GM19467 (cell line): ENCODE data around the gene PRPF18.

ENCODE experiments used
- ATAC-seq: cut with Tn5 transposase; IDR thresholded peaks from one replicate; pipeline ENCODE4 v1.9.1; 2021; ENCODE audit warnings: mild to moderate bottlenecking, moderate library complexity; ENCODE audit not compliant: unreplicated experiment

The PRPF18 gene

DNA sequence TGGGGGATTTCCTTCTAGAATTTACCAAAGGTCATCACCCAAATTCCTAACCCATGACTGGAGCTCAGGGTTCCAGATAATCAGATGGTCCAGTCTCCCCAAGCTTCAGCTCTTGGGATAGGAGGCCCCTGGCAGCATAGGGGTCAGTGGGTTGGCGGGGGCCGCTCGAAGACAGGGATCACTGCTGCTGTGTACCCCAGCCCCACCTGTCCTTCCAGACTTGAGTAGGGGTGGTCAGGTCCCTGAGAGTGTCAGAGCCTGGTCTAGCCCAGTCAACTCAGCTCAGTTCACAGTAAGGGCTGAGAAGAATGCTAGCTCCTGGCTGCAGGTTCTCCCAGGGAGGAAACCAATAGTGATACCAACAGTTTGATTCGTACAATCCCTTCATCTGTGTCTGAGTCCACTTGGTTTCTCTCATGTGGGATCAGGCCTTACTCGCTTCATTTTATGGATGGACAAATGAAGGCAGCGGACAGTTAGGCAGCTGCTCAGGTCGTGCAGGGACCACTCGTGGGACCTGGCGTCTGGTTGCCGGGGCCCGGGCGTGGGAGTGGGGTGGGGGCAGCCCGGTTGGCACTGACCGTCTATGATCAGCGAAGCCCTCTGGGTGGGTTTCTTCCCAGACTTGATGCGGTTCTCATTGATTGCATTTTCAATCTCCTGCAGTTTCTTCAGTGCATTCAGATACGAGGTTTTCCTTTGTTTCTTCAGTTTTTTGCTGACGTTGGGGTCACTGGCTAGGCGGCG, 78.9 kb downstream of the PRPF18 start:
- ATAC-seq: no peak

DNA sequence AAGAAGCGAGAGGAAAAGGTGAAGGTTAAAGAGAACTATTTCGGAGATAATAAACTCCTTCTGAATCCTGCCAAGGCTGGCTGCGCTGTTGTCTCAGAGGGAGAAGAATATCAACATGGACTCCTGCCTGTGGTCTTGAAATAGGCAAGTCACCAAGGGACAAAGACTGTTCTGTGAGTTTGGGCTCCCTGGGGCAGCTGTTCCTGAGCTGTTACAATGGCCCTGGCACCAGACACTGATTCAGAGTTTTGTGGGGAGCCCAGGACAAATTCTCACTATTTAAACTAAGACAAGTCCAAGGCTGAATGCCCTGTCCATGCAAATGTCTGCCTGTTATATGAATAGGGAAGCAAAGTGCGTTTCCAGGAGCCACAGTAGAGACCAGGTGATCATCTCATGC, 81.4 kb downstream of the PRPF18 start:
- ATAC-seq: no peak

DNA sequence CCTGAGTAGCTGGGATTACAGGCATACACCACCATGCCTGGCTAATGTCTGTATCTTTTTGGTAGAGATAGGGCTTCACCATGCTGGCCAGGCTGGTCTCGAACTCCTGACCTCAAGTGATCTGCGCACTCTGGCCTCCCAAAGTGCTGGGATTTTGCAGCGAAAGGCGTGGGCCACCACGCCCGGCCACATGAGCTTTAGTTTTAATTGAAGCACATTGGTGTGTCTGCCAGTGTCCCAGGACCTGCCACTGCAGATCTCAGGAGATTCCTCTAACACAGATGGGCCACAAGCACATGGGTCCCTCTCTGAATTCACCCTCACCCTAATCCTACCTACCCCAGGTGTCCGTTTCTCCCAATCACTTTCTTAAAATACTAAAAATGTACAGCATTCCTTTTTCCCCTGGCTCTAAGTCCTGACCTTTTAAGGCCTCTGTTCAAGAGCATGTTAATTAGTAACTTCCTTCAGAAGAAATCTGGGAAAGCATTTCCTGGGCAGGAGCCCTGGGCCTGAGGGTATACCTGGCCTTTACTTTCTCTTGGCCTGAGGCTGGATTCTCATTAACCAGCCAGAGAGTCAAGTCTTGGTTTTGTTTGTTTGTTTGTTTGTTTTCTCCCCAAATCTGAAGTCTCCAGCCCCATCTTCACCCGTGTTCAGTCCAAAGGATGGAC, 82.6 kb downstream of the PRPF18 start:
- ATAC-seq: no peak

DNA sequence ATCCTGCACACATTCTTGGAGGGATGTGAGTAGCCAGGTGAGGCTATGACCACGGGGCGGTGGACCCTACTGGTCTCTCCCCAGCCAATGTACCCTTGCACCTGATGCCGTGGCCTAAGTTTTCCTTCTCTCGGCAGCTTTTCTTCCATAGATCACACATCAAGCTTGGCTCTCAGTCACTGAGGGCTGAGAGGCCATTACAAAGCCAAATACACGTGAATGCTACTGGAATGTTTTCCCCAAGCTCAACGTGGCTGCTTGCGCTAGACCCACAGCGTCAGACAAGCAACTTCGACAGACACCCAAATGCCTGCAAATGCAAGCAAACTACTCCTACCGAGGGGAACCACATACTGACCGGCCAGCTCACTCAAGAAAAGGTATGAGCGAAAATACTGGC, 83.1 kb downstream of the PRPF18 start:
- ATAC-seq: no peak

DNA sequence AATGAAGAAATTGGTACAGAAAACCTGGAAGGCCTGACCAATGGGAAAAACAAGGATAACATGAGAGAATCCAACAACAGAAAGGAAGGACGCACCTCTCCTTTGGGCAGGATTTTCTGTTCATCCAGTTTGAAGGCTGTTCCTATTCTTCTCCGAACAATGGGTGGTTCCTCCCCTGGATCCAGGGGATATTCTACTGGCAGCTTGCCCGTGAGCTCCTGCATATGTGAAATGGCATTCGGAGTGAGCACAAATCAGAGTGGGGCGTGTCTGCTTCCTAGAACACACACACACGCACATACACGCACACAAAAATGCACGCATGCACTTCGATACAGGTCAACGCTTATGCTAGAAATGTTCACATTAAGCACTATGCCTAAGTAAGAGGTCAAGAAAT, 83.5 kb downstream of the PRPF18 start:
- no peak for ATAC-seq

DNA sequence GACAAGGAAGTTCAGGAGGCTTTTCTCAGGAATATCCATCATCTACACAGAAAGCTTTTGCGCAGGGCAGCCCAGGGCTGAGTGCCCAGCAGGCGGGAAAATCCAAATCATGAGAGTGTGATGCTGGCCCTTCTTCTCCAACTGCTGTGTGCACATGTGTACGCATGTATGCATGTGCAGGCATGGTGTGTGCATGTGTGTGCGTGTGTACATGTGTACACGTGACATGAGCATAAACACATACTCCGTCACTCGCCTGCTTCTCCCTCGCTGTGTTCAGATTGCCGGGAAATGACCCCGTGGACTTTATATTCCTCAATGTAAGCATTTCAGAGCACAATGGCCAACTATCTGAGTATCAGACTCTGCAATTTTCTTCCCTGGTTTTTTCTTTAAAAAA, 85.1 kb downstream of the PRPF18 start:
- ATAC-seq: no peak

DNA sequence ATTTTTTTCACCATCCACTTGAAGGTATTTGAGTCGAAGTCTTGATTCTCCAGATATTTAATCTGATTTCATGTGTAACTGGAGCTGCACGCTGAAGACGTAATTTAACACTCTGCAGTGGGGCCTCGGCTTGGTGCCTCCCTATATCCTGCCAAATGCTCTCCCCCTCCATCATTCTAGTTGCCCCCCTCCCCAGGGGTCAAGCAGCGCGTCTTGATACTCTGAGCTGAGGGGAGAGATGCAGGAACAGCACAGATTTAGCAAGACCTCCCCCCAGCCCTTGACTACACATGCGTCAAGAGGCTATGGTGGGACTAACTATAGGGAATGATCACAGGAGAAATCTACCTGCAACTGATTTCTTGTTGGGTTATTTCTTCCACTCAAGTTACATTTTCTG, 85.8 kb downstream of the PRPF18 start:
- ATAC-seq: no peak

DNA sequence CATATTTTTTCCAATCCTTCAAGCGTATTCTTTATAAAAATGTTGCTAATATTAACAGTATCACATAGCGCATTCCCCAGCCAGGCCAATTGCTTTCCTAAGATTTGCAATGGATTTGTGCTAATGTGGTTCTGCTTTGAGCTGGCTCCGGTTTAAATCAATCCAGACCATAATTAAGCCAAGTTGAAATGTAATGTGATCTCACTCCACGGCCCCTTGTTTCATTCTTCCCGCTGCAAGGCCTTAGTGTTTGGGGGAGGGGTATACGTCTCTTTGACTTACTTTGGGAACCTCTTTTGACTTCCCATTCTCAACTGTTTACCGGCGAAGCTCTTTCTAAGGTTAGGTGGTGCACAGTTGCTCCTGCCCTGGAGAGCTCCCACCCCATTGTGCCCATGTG, 86.4 kb downstream of the PRPF18 start:
- ATAC-seq: no peak

DNA sequence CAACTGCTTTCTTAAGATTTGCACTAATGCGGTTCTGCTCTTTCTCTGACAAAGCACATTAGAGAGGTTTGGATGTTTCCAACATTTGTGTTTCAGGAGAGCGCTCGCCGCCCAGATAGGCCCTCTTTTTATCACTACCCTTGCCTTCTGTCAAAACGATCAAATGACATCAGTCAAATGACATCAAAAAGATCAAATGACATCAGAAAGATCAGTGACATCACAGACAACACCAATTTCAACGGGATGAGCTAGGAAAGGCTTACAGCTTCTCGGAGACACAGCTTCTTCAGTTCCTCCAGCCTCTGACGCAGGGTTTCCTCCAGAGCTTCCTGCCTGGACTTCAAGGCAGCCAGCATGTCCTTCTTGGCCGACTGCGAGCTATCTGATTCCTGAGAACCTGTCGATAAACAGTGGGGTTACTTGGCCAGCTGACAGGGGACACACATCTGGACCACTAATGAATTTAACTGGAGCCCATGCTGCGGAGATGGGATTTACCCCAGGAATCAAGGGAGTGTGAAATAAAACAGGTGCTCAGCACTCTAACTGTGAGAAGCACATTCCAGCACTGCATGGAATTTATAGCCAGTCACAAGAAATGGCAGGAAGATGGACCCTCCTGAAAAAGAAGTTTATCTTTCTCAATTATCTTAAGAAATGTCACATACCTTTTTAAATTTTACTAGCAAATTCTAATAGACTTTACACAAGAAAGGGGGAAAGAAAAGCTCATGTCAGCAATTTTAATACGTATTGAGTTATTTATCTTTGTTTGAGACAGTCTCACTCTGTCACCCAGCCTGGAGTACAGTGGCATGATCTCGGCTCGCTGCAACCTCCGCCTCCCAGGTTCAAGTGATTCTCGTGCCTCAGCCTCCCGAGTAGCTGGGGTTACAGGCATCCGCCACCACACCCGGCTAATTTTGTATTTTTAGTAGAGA, 88.2 kb downstream of the PRPF18 start:
- no peak for ATAC-seq

DNA sequence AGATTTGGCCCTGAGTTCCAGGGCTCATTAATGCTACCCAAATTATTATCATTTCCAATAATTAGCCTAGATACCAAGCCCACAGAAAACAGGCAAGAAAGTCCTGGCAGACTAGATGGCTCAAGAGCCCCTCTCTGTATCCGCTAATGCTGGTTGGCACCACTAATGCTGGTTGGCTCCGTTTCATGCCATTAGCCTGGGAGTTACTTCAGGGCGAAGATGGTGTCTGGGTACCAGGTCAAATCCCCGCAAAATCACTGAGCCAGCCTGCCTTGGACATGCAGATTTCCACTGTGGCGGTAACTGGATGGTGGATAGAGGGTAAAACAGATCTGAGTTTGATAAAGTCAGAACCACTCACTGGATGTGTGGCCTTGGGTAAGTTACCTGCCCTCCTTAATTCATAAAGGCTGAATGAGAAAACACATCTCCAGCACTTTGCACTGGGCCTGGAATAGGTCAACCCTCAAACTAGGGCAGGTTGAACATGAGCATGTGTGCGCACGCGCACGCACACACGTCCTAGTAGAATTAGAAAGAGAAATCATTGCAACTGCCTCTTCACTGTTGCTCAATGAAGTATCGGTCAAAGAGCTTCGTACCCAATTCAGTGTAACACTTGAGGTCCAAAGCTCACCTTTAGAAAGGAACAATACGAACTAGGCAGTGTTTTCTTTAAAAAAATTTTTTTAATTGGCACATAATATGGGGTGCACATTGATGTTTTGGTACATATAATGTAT, 91.5 kb downstream of the PRPF18 start:
- no peak for ATAC-seq
